GM12878 (cell line): ENCODE results near the gene CACNA1B. TPM values are rescaled to one million over a fixed set of nuclear protein-coding genes. Genes with fewer than 3 reads are reported as not detected.

ENCODE experiments used
- ATAC-seq: fragments of 200-7000 bp; cut with Tn5 transposase; 3 replicates; pipeline ENCODE4 v1.9.1; 2020; ENCODE audit warnings: mild to moderate bottlenecking, moderate library complexity
- BruUV-seq: library from RNA; stranded (reverse); fragments of 400-500 nt; replicated peaks from 2 replicates; lab custom pipeline; 2021; lab: Mats Ljungman, UMichigan
- CTCF ChIA-PET: fragments of 300-600 bp; sonication (Branson Sonifier 250); formaldehyde crosslinking; extraction: SDS; loops from one replicate; lab custom pipeline; 2021; ENCODE audit warnings: inconsistent platforms; lab: Yijun Ruan, JAX
- POLR2A ChIA-PET: fragments of 350-600 bp; formaldehyde crosslinking; extraction: SDS; loops from one replicate; lab custom pipeline; 2021; ENCODE audit warnings: inconsistent platforms; lab: Charles Lee
- RAD21 ChIA-PET: fragments of 300-600 bp; sonication (Branson Sonifier 250); formaldehyde crosslinking; loops from one replicate; lab custom pipeline; 2023; ENCODE audit warnings: antibody characterized with exemption; ENCODE audit not compliant: unreplicated experiment; lab: Charles Lee
- SMC1A ChIA-PET: fragments of 300-600 bp; sonication (Branson Sonifier 250); formaldehyde crosslinking; loops from one replicate; lab custom pipeline; 2023; ENCODE audit not compliant: unreplicated experiment, uncharacterized antibody; lab: Charles Lee
- DNase-seq: peaks from one replicate; pipeline ENCODE4 v3.0.0-alpha.2; 2011; ENCODE audit warnings: low read depth, low spot score
- FAIRE-seq: peaks from 3 replicates; lab custom pipeline; 2011; peaks lifted over from hg19 to GRCh38; lab: Jason Lieb, UNC
- H2AFZ ChIP-seq: 2 replicates; pipeline ENCODE4 v1.6.0; 2011; ENCODE audit warnings: low read depth, low read length, control low read depth; ENCODE audit not compliant: control insufficient read depth
- H3K27ac ChIP-seq: 2 replicates; pipeline ENCODE4 v1.5.1; 2011; ENCODE audit warnings: control low read depth; ENCODE audit not compliant: control insufficient read depth, insufficient read depth
- H3K27me3 ChIP-seq, 2 experiments: replicated peaks in 1 of 2; 2 replicates each; pipeline versions ENCODE4 v1.6.0 to v1.6.1; 2011; ENCODE audit warnings: low read length in 1 of 2; ENCODE audit not compliant: control insufficient read depth in 2 of 2, insufficient read depth in 2 of 2
- H3K36me3 ChIP-seq, 2 experiments: 2 replicates each; pipeline ENCODE4 v1.5.1; 2011; ENCODE audit warnings: low read length in 1 of 2; ENCODE audit not compliant: control insufficient read depth in 2 of 2, insufficient read depth in 2 of 2
- H3K4me1 ChIP-seq: 2 replicates; pipeline ENCODE4 v1.6.1; 2011; ENCODE audit warnings: mild to moderate bottlenecking, low read length, moderate library complexity, mixed read lengths; ENCODE audit not compliant: control insufficient read depth, insufficient read depth
- H3K4me2 ChIP-seq: 2 replicates; pipeline ENCODE4 v1.6.0; 2011; ENCODE audit warnings: control low read depth; ENCODE audit not compliant: control insufficient read depth, insufficient read depth
- H3K4me3 ChIP-seq: fragments of 200-600 bp; sonication (generic); 2 replicates; pipeline ENCODE4 v1.5.1; 2016
- H3K79me2 ChIP-seq: 2 replicates; pipeline ENCODE4 v1.6.0; 2011; ENCODE audit warnings: low read length; ENCODE audit not compliant: control insufficient read depth, insufficient read depth
- H3K9ac ChIP-seq: 2 replicates; pipeline ENCODE4 v1.8.0; 2011; ENCODE audit warnings: low read length, control low read depth, mixed read lengths; ENCODE audit not compliant: control insufficient read depth, insufficient read depth
- H3K9me3 ChIP-seq: replicated peaks from 3 replicates; pipeline ENCODE4 v1.5.1; 2011; ENCODE audit warnings: mild to moderate bottlenecking, low read length; ENCODE audit not compliant: control insufficient read depth, insufficient read depth
- H4K20me1 ChIP-seq: 2 replicates; pipeline ENCODE4 v1.6.0; 2011; ENCODE audit not compliant: control insufficient read depth, insufficient read depth
- FOXK2 ChIP-seq: fragments of 450-650 bp; IDR thresholded peaks from 2 replicates; pipeline ENCODE4 v1.6.1; 2017; ENCODE audit warnings: mild to moderate bottlenecking, moderate library complexity
- MYC ChIP-seq: IDR thresholded peaks from 2 replicates; pipeline ENCODE4 v1.6.1; 2011; ENCODE audit warnings: mild to moderate bottlenecking, low read length, moderate library complexity, inconsistent platforms; ENCODE audit not compliant: insufficient read depth, insufficient replicate concordance, insufficient read length, severe bottlenecking
- NKRF ChIP-seq: fragments of 450-650 bp; conservative IDR thresholded peaks from 2 replicates; pipeline ENCODE4 v1.6.1; 2017; ENCODE audit warnings: mild to moderate bottlenecking, moderate library complexity
- RAD51 ChIP-seq: fragments of 450-650 bp; IDR thresholded peaks from 2 replicates; pipeline ENCODE4 v1.6.1; 2016; ENCODE audit warnings: moderate library complexity, mild to moderate bottlenecking, inconsistent platforms
- ZNF24 ChIP-seq: fragments of 450-650 bp; IDR thresholded peaks from 2 replicates; pipeline ENCODE4 v1.6.1; 2017; ENCODE audit warnings: antibody characterized with exemption, mild to moderate bottlenecking
- ZSCAN29 ChIP-seq: fragments of 450-650 bp; IDR thresholded peaks from 2 replicates; pipeline ENCODE4 v1.6.1; 2017; ENCODE audit warnings: mild to moderate bottlenecking, moderate library complexity
- WGBS: methylation state at CpG from one replicate; pipeline ENCODE4 v1.1.6; 2016; ENCODE audit warnings: low lambda C conversion rate; ENCODE audit not compliant: insufficient replicate concordance, insufficient coverage; ENCODE audit errors: missing lambda C conversion rate; 5-methylcytosine and 5-hydroxymethylcytosine counted together
- in situ Hi-C: fragments of 300-500 bp; cut with MboI; formaldehyde crosslinking; loops from 9 replicates; pipeline ENCODE4 v1.14.3; 2018; ENCODE audit warnings: mixed read lengths
- intact Hi-C: fragments of 100-400 bp; cut with micrococcal nuclease; formaldehyde crosslinking; loops from one replicate; pipeline ENCODE4 v1.14.2; 2022; ENCODE audit not compliant: unreplicated experiment
- polyA plus RNA-seq, 11 experiments: library from polyadenylated mRNA; depleted of rRNA in 4 of 11; unstranded in 6 of 11; stranded (reverse) in 5 of 11; fragments of >200 nt; fragmentation: Nextera tagmentation in 4 of 11; fragmentation: Illumina TruSeq in 1 of 11; extraction: Ambion mirVana in 4 of 11; extraction: Trizol in 1 of 11; gene quantifications; 1 replicate in 1 of 11; 2 replicates in 10 of 11; pipeline versions ENCODE4 v1.2.1 to v1.2.3, GENCODE V29; 2011 to 2016; ENCODE audit warnings: inconsistent platforms in 2 of 11, missing spikeins in 2 of 11, low read depth in 1 of 11
- total RNA-seq, 4 experiments: library from RNA; depleted of rRNA in 3 of 4; stranded (reverse); fragments of >200 nt in 3 of 4; fragmentation: Illumina TruSeq in 1 of 4; extraction: Trizol in 1 of 4; gene quantifications; 2 replicates each; pipeline versions ENCODE4 v1.2.1 to v1.2.3, GENCODE V29; 2013 to 2021
- TF ChIP-seq, protein P1 (sequence below): fragments of 450-650 bp; IDR thresholded peaks from 2 replicates; pipeline ENCODE4 v1.6.1; 2018; ENCODE audit warnings: mild to moderate bottlenecking, low read depth, moderate library complexity; ENCODE audit not compliant: partially characterized antibody

CACNA1B gene
- total and polyA plus RNA-seq, 10 of the 15 experiments (the other 5 are each of a cell fraction or from before 2014, with no cell fraction given): 0.01 to 0.03 (median 0.01) TPM; not detected in 7

DNA sequence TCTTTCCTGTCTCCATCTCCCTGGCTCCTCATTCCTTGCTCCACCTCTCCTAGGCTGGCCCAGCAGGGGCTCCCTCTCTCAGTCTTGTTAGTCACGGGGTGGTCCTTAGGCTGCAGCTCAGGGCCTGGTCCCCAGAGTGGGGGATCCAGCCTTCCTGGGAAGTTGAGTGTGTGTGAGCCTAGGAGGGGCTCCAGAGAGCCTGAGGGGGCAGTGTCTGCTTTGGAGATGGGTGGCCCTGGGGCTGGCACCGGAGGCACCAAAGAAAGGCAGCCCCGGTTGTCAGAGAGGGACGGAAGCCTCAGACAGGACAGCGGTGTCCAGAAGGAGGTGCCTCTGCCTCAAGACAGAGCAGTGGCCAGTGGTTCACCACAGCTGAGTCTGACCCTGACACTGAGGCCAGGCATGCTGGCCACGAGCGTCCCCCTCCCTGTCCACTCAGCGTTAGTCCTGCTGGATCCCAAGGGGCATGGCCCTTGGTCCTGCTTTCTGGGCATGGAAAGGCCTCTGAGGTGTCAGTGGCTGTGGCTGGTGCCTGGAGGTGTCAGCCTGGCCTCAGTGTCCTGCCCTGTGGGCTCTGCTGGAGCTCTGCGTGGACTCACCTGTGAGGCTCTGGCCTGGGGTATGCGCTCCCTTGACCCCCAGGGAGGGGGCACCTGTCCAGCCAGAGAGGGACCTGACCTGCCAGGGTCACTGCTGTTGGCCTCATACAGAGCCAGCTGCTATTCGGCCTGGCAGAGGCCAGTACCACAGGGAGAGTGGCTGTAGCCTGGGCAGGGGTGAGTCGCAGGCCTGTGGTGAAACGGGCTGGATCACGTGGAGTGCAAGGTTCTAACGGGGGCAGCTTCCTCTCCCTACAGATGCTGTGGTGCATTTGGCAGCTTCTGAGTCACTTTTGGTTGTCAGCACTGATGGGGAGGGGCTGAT lies 130.6 kb downstream of the CACNA1B start:
- in situ Hi-C loops: no loop called here
- BruUV-seq: no TSS peak
- no peaks in the 10 kb centered on the region for H4K20me1 ChIP-seq
- CTCF ChIA-PET: no interaction called here
- no peak for ATAC-seq
- TF ChIP-seq NKRF (no peak), ZSCAN29 (no peak), ZNF24 (no peak), MYC (no peak), FOXK2 (no peak), RAD51 (no peak)
- TF ChIP-seq, protein P1, sequence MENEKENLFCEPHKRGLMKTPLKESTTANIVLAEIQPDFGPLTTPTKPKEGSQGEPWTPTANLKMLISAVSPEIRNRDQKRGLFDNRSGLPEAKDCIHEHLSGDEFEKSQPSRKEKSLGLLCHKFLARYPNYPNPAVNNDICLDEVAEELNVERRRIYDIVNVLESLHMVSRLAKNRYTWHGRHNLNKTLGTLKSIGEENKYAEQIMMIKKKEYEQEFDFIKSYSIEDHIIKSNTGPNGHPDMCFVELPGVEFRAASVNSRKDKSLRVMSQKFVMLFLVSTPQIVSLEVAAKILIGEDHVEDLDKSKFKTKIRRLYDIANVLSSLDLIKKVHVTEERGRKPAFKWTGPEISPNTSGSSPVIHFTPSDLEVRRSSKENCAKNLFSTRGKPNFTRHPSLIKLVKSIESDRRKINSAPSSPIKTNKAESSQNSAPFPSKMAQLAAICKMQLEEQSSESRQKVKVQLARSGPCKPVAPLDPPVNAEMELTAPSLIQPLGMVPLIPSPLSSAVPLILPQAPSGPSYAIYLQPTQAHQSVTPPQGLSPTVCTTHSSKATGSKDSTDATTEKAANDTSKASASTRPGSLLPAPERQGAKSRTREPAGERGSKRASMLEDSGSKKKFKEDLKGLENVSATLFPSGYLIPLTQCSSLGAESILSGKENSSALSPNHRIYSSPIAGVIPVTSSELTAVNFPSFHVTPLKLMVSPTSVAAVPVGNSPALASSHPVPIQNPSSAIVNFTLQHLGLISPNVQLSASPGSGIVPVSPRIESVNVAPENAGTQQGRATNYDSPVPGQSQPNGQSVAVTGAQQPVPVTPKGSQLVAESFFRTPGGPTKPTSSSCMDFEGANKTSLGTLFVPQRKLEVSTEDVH: no peak
- TF ChIP-seq, all 136 proteins: peak for 0
- no peak for FAIRE-seq
- H3K9me3 ChIP-seq: no peaks in the 10 kb centered on the region
- ChIA-PET POLR2A (no interaction called here), SMC1A (no interaction called here), RAD21 (no interaction called here)
- intact Hi-C loops: no loop called here
- WGBS: 16% methylated on average over 15 of the region's 15 CpGs
- H3K27ac ChIP-seq: no peak overlapping the region
- H3K79me2 ChIP-seq: no peaks in the 10 kb centered on the region
- H2AFZ ChIP-seq: no peak overlapping the region
- H3K36me3 ChIP-seq: no peaks in the 10 kb centered on the region
- H3K4me3 ChIP-seq: no peak overlapping the region
- no peak for DNase-seq
- no peaks in the 10 kb centered on the region for H3K27me3 ChIP-seq
- no peak overlapping the region for H3K9ac ChIP-seq
- H3K4me1 ChIP-seq: no peaks in the 10 kb centered on the region
- H3K4me2 ChIP-seq: no peak overlapping the region
